ENCODE data around the gene ZNF146. TPM values are rescaled to one million over a fixed set of nuclear protein-coding genes. Genes with fewer than 3 reads are reported as not detected.
"Not testable (repeated sequence)": the region's sequence is repeated elsewhere in the genome, so short reads cannot be mapped to it uniquely, and the experiment has no call there.

The ZNF146 gene
- total and polyA plus RNA-seq, 3 experiments from 2014 or later, result 80.6 to 129 (median 122) TPM

DNA sequence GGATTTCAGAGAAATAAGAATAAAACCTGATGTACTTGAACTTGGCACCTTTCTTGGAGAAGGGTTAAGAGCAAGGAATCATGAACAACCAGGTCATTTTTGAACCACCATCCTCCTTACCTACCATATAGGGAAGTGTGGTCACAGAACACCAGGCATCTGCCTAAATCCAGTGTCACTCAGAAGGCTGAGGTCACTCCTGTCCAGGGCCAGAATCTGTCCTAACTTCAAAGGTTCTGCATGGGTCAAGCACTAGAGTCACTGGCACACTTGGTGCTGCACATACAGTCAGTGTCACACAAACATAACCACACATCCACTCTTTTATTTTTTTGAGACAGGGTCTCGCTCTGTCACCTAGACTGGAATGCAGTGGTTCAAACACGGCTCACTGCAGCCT, 2.0 kb upstream of the ZNF146 start:
- Histone ChIP-seq H3K4me1 (ENCODE audit: insufficient read depth, low read length) (peaks cover 16% of the 10 kb centered on the region), H3K36me3 (ENCODE audit: insufficient read depth, low read length) (no peaks in the 10 kb centered on the region), H3K27ac (ENCODE audit: low read depth, low read length) (no peak overlapping the region), H3K27me3 (ENCODE audit: insufficient read depth, low read length, poor library complexity, severe bottlenecking) (no peaks in the 10 kb centered on the region), H3K4me3 (ENCODE audit: low read length) (no peak overlapping the region), H3K9me3 (ENCODE audit: low read length) (no peaks in the 10 kb centered on the region)
- Mint-ChIP-seq H3K4me3 (peak overlapping the region in 6 of 7 donors; percentile 23 to 54 (median 32)), H3K4me1 (peaks cover 13 to 24% (median 18%) of the 10 kb centered on the region in 3 donors), H3K9me3 (no peaks in the 10 kb centered on the region), H3K36me3 (peaks cover 0 to 4% (median 0%) of the 10 kb centered on the region in 3 donors), H3K27ac (peak overlapping the region in 4 of 8 donors; percentile 26 to 82 (median 58)), H3K27me3 (no peaks in the 10 kb centered on the region)
- ChIA-PET POLR2A (no interaction called here), CTCF (no interaction called here)
- no peak for DNase-seq

DNA sequence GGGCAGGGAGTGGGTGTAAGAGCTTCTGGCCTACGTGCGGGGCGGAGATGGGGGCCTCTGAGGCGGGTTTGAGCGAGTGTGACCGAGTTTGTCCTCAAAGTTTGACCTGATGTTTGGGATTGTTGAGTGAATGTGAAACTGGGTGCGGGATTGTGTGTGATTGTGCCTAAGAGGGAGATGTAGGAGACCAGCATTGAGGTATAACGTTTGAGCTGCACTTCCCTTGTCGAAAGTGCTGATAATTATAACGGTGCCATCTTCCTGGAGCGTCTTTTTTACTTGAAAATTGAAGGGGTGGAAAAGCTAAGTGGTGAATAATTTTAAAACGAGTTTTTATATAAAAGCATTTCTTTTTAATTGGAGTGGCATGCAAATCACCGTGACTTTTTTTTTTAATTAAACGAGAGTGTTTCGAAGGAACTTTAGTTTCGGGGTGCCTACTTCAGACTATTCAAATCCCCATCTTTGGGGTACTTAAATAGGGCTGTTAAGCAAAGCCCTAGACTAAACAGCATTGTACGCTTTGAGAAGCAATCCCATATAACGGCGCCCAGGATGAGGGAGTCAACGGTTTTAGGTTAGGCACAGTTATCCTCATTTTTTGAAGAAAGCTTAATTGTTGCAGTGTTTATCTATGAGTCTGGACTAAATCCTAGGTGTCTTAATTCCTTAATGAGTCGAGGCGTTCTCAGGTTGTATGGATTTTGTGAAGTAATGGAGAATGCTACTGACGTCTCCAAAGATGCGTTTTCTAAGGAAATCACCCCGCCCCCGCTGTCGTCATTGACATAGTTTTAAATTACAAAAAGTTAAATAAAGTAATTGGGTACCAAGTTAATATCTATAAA, 594 bp downstream of the ZNF146 start:
- H3K27ac ChIP-seq (ENCODE audit: low read depth, low read length), result peak overlapping the region; percentile 95
- peak overlapping the region in 1 of 8 donors; percentile 86 for H3K27ac Mint-ChIP-seq
- no peaks in the 10 kb centered on the region for H3K36me3 ChIP-seq (ENCODE audit: insufficient read depth, low read length)
- ChIA-PET POLR2A (interaction anchor here (0.5 to 2.3 kb wide), 7 partner anchors 76 to 982 kb away, joined by 4 to 21 read pairs (median 8); partner anchors contain the start of genes CAPNS1, POLR2I, TBCB and ZNF260), CTCF (interaction anchor here (0.8 to 1.8 kb wide), 2 partner anchors 87 to 312 kb away, joined by 3 to 6 read pairs; partner anchors contain the start of gene ZNF260)
- H3K9me3 Mint-ChIP-seq, result no peaks in the 10 kb centered on the region
- peaks cover 26 to 40% (median 34%) of the 10 kb centered on the region in 3 donors for H3K4me1 Mint-ChIP-seq
- H3K4me3 Mint-ChIP-seq, result no peak overlapping the region
- peaks cover 3 to 15% (median 8%) of the 10 kb centered on the region in 3 donors for H3K36me3 Mint-ChIP-seq
- peak overlapping the region; percentile 96 for H3K4me3 ChIP-seq (ENCODE audit: low read length)
- no peak for DNase-seq
- H3K27me3 Mint-ChIP-seq, result no peaks in the 10 kb centered on the region
- H3K9me3 ChIP-seq (ENCODE audit: low read length), result no peaks in the 10 kb centered on the region
- no peaks in the 10 kb centered on the region for H3K27me3 ChIP-seq (ENCODE audit: insufficient read depth, low read length, poor library complexity, severe bottlenecking)
- peaks cover 22% of the 10 kb centered on the region for H3K4me1 ChIP-seq (ENCODE audit: insufficient read depth, low read length)

DNA sequence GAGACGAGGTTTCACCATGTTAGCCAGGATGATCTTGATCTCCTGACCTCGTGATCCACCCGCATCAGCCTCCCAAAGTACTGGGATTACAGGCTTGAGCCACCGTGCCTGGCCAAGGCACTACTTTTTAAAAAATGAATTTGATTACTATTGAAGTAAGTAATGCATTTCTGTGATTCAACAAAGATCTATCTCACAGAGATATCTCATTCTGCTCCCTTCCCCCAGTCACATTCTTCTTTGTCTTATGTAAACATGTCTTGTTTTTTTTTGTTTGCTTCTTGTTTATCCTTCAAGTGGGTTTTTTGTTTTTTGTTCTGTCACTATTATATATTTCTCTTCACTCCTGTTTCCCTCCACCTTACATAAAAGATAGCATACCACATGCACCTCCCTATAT, 6.6 kb downstream of the ZNF146 start:
- Mint-ChIP-seq H3K27ac (peak overlapping the region in 3 of 8 donors; percentile 75 to 87 (median 77)), H3K27me3 (no peaks in the 10 kb centered on the region), H3K4me3 (peak overlapping the region in 2 of 7 donors; percentile 52 to 67), H3K36me3 (peaks cover 20 to 63% (median 22%) of the 10 kb centered on the region in 3 donors), H3K9me3 (peaks cover 0 to 2% (median 0%) of the 10 kb centered on the region in 5 donors), H3K4me1 (peaks cover 52 to 71% (median 59%) of the 10 kb centered on the region in 3 donors)
- no peak overlapping the region for H3K4me3 ChIP-seq (ENCODE audit: low read length)
- peaks cover 7% of the 10 kb centered on the region for H3K9me3 ChIP-seq (ENCODE audit: low read length)
- DNase-seq, result no peak
- POLR2A ChIA-PET, result no interaction called here
- CTCF ChIA-PET, result no interaction called here
- H3K36me3 ChIP-seq (ENCODE audit: insufficient read depth, low read length), result peaks cover 29% of the 10 kb centered on the region
- H3K27ac ChIP-seq (ENCODE audit: low read depth, low read length), result no peak overlapping the region
- no peaks in the 10 kb centered on the region for H3K27me3 ChIP-seq (ENCODE audit: insufficient read depth, low read length, poor library complexity, severe bottlenecking)
- peaks cover 13% of the 10 kb centered on the region for H3K4me1 ChIP-seq (ENCODE audit: insufficient read depth, low read length)

DNA sequence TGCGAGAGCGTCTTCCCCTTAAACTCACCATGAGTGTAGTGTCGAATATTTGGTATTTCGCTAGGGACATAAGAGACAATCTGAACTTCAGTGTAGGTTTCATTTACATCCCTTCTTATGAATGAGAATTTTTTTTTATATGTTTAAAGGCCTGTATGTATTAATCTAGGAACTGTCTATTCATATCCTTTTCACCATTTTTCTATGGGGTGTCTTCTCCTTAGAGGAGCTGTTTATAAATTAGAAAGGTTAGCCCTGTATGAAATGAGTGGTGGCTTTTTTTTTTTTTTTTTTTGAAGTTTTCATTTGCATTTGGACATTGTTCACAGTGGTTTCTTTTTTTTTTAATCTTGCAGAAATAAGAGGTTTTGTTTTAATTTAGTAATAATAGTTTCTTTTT, 7.6 kb downstream of the ZNF146 start:
- peaks cover 22 to 67% (median 23%) of the 10 kb centered on the region in 3 donors for H3K36me3 Mint-ChIP-seq
- peaks cover 13% of the 10 kb centered on the region for H3K4me1 ChIP-seq (ENCODE audit: insufficient read depth, low read length)
- H3K9me3 Mint-ChIP-seq, result peaks cover 0 to 2% (median 0%) of the 10 kb centered on the region in 5 donors
- H3K27ac Mint-ChIP-seq, result no peak overlapping the region
- peaks cover 47 to 67% (median 54%) of the 10 kb centered on the region in 3 donors for H3K4me1 Mint-ChIP-seq
- CTCF ChIA-PET, result no interaction called here
- no peak overlapping the region for H3K4me3 ChIP-seq (ENCODE audit: low read length)
- H3K36me3 ChIP-seq (ENCODE audit: insufficient read depth, low read length), result peaks cover 35% of the 10 kb centered on the region
- H3K4me3 Mint-ChIP-seq, result no peak overlapping the region
- H3K9me3 ChIP-seq (ENCODE audit: low read length), result peaks cover 8% of the 10 kb centered on the region
- no peaks in the 10 kb centered on the region for H3K27me3 Mint-ChIP-seq
- H3K27me3 ChIP-seq (ENCODE audit: insufficient read depth, low read length, poor library complexity, severe bottlenecking), result no peaks in the 10 kb centered on the region
- POLR2A ChIA-PET, result interaction anchor here (0.6 kb wide), 1 partner anchor 1148 kb away, joined by 3 read pairs; no protein-coding TSS in a partner anchor
- H3K27ac ChIP-seq (ENCODE audit: low read depth, low read length), result no peak overlapping the region
- no peak for DNase-seq

DNA sequence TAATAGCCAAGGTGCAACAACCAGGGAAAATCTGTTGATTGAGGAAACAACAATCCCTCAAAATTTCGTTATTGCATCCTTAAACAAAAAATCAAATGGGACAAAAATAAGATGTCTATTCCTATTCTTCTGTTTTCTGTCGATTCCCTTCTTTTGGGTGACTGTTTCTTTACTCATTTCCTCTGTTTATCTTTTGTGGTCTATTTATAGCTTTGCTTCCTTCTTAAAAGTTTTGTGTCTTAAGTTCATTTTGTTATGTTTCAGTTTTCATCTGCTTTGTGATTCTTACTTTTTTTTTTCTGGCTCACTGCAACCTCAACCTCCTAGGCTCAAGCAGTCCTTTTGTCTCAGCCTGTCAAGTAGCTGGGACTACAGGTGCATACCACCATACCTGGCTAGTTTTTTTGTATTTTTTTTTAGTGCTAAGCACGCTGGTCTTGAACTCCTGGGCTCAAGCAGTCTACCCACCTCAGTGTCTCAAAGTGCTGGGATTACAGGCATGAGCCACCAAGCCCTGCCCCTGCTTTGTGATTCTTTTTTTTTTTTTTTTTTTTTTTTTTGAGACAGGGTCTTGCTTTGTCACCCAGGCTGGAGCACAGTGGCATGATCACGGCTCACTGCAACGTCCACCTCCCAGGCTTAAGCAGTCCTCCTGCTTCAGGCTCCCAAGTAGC, 10.4 kb downstream of the ZNF146 start:
- H3K36me3 ChIP-seq (ENCODE audit: insufficient read depth, low read length), result peaks cover 60% of the 10 kb centered on the region
- H3K9me3 Mint-ChIP-seq, result peaks cover 0 to 19% (median 6%) of the 10 kb centered on the region in 5 donors
- H3K27me3 ChIP-seq (ENCODE audit: insufficient read depth, low read length, poor library complexity, severe bottlenecking), result no peaks in the 10 kb centered on the region
- ChIA-PET POLR2A (no interaction called here), CTCF (no interaction called here)
- H3K4me3 ChIP-seq (ENCODE audit: low read length), result no peak overlapping the region
- H3K4me3 Mint-ChIP-seq, result peak overlapping the region in 2 of 7 donors; percentile 4 to 35
- H3K36me3 Mint-ChIP-seq, result peaks cover 32 to 80% (median 41%) of the 10 kb centered on the region in 3 donors
- H3K9me3 ChIP-seq (ENCODE audit: low read length), result peaks cover 13% of the 10 kb centered on the region
- H3K27ac Mint-ChIP-seq, result peak overlapping the region in 3 of 8 donors; percentile 43 to 87 (median 69)
- no peaks in the 10 kb centered on the region for H3K27me3 Mint-ChIP-seq
- H3K4me1 Mint-ChIP-seq, result peaks cover 42 to 55% (median 48%) of the 10 kb centered on the region in 3 donors
- no peak for DNase-seq
- H3K4me1 ChIP-seq (ENCODE audit: insufficient read depth, low read length), result peaks cover 7% of the 10 kb centered on the region
- peak overlapping the region; percentile 12 for H3K27ac ChIP-seq (ENCODE audit: low read depth, low read length)

DNA sequence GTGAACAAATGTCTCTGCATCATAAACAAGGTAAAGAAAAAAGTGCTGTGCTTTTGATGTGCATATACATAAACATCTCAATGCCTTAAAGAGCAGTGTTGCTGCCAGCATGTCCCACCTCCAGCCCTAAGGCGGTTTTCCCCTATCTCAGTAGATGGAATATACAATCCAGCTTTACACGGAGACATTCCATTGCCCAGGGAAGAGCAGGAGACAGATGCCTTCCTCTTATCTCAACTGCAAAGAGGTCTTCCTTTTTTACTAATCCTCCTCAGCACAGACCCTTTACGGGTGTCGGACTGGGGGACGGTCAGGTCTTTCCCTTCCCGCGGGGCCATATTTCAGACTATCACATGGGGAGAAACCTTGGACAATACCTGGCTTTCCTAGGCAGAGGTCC, 18.7 kb downstream of the ZNF146 start:
- peaks cover 12 to 86% (median 69%) of the 10 kb centered on the region in 5 donors for H3K9me3 Mint-ChIP-seq
- H3K27me3 ChIP-seq (ENCODE audit: insufficient read depth, low read length, poor library complexity, severe bottlenecking); H3K27ac Mint-ChIP-seq; H3K27ac ChIP-seq (ENCODE audit: low read depth, low read length); H3K4me1 ChIP-seq (ENCODE audit: insufficient read depth, low read length); H3K4me3 ChIP-seq (ENCODE audit: low read length); H3K27me3 Mint-ChIP-seq; DNase-seq; POLR2A ChIA-PET; CTCF ChIA-PET: not testable (repeated sequence)
- H3K36me3 Mint-ChIP-seq, result peaks cover 61 to 93% (median 89%) of the 10 kb centered on the region in 3 donors
- H3K4me3 Mint-ChIP-seq, result peak overlapping the region in 2 of 7 donors; percentile 15 to 50
- H3K4me1 Mint-ChIP-seq, result peaks cover 7 to 11% (median 8%) of the 10 kb centered on the region in 3 donors
- peaks cover 79% of the 10 kb centered on the region for H3K36me3 ChIP-seq (ENCODE audit: insufficient read depth, low read length)
- peaks cover 45% of the 10 kb centered on the region for H3K9me3 ChIP-seq (ENCODE audit: low read length)

DNA sequence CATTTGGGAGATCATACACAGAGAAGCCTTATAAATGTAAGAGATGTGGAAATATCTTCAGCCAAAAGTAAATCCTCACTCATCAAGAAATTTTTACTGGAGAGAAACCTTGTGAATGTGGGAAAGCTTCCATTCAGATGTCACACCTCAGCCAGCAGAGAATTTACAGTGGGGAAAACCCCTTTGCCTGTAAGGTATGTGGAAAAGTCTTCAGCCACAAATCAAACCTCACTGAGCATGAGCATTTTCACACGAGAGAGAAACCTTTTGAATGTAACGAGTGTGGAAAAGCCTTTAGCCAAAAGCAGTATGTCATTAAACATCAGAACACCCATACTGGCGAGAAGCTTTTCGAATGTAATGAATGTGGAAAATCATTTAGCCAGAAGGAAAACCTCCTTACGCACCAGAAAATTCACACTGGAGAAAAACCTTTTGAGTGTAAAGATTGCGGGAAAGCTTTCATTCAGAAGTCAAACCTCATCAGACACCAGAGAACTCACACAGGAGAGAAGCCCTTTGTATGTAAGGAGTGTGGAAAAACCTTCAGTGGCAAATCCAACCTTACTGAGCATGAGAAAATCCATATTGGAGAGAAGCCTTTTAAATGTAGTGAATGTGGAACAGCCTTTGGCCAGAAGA, 21.5 kb downstream of the ZNF146 start:
- POLR2A ChIA-PET, result no interaction called here
- CTCF ChIA-PET, result no interaction called here
- H3K4me1 ChIP-seq (ENCODE audit: insufficient read depth, low read length), result no peaks in the 10 kb centered on the region
- no peak for DNase-seq
- H3K9me3 ChIP-seq (ENCODE audit: low read length), result peaks cover 53% of the 10 kb centered on the region
- Mint-ChIP-seq H3K4me3 (no peak overlapping the region), H3K9me3 (peaks cover 18 to 94% (median 86%) of the 10 kb centered on the region in 5 donors), H3K4me1 (peaks cover 0 to 3% (median 0%) of the 10 kb centered on the region in 3 donors), H3K27me3 (peaks cover 0 to 2% of the 10 kb centered on the region in 2 donors), H3K36me3 (peaks cover 46 to 82% (median 74%) of the 10 kb centered on the region in 3 donors), H3K27ac (no peak overlapping the region)
- no peak overlapping the region for H3K27ac ChIP-seq (ENCODE audit: low read depth, low read length)
- peaks cover 53% of the 10 kb centered on the region for H3K36me3 ChIP-seq (ENCODE audit: insufficient read depth, low read length)
- H3K27me3 ChIP-seq (ENCODE audit: insufficient read depth, low read length, poor library complexity, severe bottlenecking), result no peaks in the 10 kb centered on the region
- peak overlapping the region; percentile 1 for H3K4me3 ChIP-seq (ENCODE audit: low read length)

Measured in CD8-positive, alpha-beta memory T cell (primary cell).